NCI-H2029 (cell line): Measurements from ENCODE around the gene MOK.

ENCODE experiments used
- DNase-seq: peaks from one replicate; lab custom pipeline; 2025; lab: John Stamatoyannopoulos, UW

Gene MOK

DNA sequence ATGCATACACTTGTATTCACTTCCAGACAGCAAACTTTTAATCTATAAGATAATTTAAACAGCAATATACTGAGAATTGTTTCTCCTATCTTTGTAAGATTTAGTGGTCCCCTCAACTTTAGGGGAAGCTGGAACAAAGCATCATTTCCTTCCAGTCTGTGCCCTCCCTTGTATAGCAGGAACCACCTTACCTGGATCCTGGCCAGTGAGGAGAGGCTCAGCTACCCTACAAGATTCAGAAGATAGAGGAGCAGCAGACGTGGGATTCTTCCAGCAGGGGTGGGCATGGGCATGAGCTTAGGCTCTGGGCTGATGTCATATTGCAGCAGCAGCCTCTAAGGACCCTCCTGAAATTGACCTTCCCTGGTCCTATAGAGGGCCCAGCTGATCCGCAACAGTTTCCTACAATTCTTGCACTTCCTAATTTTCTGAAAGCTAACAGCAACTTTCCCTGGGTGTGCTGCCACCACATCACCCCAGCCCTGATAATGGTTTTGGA is 21.3 kb downstream of the MOK start:
- DNase-seq: no peak

DNA sequence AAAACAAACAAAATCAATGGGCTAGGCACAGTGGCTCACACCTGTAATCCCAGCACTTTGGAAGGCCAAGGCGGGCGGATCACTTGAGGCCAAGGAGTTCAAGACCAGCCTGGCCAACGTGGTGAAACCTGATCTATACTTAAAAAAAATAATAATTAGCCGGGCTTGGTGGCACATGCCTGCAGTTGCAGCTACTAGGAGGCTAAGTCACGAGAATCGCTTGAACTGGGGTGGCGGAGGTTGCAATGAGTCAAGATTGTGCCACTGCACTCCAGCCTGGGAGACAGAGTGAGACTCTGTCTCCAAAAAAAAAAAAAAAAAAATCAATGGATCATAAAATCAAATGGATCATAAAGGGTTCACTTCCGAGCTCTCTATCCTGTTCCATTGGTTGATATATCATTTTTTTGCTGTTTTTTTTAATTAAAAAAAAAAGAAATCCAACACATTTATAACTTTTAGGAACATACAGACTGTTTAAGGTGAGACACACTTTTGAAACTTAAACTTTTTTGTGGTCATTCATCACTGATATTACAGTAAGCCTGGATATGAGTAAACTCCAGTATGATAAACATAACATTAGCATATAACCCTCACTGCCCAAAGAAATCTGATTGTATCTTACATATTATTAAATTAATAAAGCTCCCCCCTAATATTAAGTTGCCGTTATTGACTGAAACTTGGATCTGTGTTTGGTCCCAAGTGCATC is 22.1 kb downstream of the MOK start:
- no peak for DNase-seq

DNA sequence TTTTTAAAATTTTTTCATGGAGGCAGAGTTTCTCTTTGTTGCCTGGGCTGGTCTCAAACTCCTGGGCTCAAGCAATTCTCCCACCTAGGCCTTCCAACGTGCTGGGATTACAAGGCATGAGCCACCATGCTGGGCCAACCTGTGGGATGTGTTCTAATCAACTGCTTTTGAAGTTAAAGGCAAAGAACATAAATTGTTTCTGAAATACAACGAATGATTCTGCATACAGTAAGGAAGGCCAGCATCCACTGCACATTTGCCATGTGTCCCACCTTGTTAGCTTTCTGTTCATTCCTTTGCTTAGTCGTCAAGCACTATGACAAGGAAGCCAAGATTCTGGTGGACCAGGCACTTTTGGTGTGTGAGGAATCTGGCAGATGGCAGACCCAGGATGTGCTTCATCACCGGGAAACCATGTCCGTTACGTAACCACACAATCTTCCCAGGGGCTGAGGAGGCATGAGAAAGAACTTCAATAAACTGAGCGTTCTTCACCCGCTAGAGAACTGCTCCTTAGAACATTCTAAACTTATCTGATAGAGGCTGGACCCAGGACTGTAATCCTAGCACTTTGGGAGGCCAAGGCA is 24.5 kb downstream of the MOK start:
- DNase-seq: no peak

DNA sequence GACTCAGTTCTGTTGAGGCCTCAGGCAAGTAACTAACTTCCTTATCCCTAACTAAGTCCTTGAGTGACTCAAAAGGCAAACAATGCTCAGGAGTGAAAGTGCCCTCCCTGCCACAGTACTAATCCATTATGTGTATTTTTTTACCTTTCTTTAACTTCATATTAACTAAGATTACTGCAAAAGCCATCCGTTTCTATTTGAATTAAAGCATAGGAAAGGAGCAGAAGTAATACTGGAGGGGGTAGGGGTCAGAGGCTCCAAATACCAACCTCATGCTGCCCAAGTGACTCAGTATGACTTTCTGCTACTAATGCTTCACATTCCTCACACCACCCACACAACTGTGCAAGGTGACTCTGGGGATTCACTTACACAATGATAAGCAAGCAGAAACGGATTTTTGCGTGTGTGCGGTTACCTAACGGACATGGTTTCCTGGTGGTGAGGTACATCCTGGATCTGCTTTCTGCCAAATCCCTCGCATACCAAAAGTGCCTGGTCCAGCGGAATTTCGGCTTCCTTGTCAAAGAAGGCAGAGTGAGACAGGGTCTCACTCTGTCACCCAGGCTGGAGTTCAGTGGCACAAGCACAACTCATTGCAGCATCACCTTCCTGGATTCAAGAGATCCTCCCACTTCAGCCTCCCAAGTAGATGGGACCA is 25.1 kb downstream of the MOK start:
- no peak for DNase-seq

DNA sequence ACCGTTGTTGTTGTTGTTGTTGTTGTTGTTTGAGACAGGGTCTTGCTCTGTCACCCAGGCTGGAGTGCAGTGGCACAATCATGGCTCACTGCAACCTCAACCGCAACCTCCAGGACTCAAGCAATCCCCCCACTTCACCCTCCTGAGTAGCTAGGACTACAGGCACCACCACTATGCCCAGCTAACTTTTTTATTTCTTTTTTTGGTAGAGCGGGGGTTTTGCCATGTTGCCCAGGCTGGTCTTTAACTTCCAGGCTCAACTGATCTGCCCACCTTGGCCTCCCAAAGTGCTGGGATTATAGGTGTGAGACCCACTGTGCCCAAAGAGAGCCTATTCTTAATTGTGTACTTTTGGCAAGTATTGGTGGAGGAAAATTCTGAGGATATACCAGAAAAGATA is 25.7 kb downstream of the MOK start:
- DNase-seq: no peak

DNA sequence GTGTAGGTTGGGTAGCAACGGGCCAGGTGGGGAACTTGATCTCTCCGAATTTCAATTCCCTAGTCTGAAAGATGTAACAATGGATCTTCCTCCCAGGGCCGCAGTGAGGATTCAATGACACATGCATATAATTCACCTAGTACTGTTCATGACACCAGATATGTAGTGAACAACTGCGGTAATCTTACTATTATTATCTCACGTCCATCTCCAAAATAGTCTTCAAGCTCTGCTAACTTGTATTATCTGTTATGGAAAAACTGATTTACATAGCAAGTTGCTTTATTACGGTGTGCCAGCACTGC is 26.4 kb downstream of the MOK start:
- DNase-seq: no peak

DNA sequence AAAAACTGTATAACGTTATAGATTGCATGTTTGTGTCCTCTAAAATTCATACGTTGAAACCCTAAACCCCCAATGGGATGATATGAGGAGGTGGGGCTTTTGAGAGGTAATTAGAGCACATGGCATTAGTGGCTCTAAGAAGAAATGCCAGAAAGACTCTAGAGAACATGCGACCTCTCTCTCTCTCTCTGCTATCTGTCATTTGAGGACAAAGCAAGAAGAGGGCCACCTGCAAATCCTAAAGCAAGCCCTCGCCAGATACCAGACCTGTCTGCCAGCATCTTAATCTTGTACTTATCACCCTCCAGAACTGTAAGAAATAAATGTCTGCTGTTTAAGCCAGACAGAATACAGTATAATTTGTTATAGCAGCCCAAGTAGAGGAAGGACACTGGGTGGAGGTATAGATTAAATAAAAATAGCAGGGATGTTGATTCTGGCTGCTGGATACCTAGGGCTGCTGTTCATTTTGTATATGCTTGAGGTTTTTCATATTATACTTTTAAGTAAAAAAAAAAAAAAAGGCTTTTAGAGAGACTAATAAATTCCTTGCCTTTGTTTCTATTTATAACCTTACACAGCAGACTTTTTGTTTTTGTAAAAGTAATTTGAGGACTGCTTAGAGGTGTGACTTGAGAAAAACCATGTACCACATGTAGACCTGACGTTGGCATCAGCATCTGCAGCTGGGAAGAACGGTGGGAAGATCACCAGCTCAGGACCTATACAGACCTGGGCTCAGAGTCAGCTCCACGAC is 26.9 kb downstream of the MOK start:
- DNase-seq: no peak

DNA sequence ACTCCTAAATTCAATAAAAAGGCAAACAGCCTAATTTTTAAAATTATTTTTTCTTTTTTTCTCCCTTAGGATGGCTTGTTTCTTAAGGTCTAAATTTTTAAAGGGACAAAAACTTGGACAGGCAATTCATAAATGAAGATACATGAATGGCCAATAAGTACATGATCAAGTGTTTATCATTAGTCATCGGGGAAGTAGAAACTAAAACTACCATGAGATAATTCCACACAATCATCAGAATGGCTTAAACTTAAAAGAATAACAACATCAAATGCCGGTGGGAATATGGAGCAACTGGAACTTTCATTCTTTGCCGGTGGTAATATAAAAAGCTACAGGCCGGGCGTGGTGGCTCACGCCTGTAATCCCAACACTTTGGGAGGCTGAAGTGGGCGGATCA is 29.1 kb downstream of the MOK start:
- no peak for DNase-seq

DNA sequence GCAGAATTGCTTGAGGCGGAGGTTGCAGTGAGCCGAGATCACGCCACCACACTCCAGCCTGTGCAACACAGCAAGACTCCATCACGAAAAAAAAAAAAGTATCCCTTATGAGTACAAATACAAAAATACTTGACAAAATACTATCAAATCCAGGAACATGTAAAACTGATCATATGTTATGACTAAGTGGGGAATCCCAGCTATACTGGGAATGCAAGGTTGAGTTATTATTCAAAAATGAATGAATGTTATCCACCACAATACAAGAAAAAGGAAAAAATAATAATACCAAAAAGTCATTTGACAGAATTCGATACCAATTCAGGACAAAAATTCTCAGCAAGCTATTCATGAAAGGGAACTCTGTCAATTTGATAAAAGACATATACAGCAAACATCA is 32.6 kb downstream of the MOK start:
- no peak for DNase-seq

DNA sequence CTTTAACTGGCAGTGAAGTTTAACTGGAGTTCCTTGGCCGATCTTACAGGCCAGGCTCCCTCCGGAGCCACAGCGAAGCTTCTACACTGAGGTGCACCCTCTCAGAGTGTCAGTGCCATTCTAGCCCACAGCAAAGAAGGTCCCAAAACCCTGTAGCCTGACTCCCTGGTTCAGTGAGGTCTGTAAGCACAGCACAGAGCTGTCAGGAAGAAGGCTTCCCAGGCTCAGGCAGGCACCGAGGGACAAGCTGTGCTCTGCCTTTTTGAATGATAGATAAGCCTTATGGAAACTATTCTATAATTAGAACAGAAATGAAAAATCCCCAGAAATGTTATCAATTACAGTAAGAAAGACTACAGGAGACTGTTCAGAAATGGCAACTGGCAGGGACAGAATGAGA is 40.2 kb downstream of the MOK start:
- no peak for DNase-seq

DNA sequence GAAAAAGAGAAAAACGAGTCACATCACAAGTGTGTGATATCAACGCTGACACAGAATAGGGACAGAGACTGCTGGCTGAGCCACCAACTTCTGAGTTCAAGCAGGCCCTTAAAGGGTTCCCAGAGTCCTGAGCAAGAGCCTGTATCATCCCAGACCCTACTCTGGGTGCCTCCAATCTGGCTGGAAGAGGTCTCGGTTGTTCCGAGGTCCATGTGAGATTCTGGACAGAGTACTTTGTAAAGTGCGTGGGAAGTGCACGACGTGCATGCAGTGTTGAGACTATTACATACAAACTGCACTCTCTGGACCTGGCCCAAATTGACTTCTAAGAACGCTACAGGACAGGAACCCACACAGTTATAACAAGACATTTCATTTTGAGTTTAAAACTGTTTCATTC is 40.6 kb downstream of the MOK start:
- DNase-seq: no peak

DNA sequence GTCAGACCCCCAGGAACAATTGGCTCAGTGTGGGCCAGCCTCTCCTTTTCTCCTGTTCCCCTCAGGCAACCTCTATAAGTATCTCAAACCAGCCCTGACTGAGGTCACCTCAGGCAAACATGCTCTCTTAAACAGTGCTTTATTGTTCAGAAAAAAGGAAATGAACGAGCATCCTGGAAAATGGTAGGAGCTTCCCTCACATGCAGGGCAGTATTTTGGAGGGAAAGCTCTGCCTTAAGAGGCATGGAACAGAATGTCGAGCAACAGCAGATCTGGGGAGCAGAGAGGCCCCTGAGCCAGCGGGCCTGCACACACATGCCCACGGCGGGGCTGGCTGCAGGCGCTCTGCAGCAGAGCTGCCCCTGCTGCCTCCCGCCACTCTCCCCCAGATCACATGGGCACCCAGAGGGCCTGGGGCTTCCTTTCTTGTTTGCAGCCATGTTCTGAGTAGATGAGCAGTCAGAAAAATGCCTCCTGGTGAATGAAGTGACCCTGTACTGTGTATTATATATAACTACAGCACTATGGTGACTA is 42.0 kb downstream of the MOK start:
- no peak for DNase-seq

DNA sequence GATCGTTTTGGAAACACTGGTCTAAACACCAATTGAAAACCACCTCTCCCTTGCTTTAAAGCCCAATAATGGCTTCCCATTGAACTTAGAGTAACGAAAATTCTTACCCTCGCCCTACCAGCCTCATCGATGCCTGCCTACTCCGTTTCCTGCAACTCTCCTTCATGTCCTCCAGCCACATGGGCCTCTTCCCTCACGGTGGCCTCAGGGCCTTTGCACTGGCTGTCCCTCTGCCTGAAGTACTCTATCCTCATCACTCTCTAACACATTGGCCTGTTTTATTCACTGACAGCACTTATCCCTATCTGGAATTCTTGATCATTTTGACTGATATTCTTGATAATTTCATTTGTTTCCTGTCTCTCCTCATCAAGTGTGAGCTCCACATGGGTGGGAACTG is 46.8 kb downstream of the MOK start:
- DNase-seq: no peak

DNA sequence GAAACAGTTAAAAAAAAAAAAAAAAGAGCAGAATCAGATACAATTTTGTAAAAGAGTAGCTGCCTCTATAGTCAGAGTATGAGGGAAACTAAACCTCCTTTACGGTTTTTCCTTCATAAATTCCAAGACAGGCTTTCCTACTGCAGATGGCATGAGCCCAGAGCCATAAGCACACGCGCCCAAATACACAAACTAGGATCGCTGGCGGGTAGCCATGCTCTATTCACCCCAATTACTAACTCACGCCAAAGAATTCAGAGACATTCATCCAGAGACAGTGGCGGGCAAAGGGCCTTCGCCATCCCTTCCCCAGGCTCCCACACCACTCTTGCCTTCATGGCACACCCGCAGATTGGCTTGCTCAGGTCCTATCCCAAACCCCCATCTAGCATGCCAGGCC is 48.2 kb downstream of the MOK start:
- DNase-seq: no peak

DNA sequence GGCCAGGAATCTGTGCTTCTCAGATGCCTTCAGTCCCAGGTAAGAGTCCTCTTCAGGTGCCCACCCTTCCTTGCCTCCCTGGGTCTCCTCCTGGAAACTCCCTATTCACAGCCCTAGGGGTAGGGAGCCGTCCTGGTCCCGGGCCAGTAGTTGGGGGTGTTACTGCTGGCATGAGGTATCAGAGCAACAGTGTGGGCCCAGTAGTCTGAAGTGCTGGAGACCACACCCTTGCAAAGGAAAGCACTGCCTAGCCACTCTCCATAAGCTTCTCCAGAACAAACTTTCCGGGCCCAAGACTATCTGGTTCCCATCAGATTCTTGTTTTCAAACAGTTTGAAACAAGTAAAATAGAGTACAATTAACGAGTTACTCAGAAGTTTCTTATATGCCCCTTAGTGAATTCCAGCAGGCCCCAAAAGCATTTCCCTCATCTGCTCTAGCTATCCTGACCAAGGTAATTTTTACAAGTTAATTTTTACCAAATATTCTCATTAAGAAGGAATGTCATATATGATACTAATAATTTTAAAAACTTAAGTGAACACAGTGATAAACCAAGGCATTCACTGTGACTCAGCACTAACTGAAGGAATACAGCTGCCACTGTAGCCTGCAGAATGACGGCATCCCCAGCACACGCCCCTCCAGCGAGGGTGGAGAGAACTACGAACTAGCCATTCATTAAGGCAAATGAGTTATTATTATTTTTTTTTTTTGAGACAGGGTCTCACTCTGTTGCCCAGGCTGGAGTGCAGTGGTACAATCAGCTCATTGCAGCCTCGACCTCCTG is 49.4 kb downstream of the MOK start:
- no peak for DNase-seq

DNA sequence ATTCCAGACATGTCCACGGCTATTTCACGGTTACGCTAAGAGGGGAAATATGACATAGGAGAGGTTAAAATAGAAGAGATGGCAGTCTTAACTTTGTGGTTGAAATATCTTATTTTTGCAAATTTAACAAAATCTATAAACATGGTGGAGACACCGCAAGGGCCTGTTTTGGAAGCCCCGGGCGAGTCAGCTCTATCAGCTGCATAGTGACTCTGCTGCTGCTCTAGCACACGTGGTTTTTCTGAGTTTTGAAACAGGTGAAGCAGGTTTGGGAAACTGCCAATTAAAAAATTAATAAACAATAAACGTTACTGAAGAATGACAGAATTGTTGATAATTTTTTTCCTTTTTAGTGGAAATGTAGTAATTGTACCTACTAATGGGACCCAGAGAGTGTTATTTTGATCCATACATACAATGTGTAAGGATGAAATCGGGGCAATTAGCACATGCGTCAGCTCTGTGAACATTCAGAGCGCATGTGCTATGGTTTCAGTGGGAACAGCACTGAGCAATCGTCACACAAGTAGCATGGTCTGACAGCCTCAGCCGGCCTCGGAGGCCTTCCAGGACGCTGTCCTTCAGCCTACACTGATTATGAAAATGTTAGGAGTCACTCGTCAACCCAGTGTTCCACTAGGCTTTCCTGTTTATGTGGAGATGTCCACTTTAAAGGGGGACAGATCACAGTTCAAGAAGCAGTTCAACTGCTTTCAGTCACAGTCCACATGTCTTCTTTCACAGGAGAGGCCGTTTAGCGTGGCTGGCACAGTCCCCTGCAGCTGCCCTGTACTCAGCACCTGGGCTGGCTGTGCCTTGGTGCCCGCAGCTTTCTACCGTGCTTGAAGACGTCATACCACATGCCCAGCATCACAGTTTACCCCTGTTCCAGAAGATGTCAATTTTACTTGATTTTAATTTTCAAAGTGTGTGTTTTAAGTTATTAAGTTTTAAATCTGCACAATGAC is 51.8 kb downstream of the MOK start:
- DNase-seq: no peak

DNA sequence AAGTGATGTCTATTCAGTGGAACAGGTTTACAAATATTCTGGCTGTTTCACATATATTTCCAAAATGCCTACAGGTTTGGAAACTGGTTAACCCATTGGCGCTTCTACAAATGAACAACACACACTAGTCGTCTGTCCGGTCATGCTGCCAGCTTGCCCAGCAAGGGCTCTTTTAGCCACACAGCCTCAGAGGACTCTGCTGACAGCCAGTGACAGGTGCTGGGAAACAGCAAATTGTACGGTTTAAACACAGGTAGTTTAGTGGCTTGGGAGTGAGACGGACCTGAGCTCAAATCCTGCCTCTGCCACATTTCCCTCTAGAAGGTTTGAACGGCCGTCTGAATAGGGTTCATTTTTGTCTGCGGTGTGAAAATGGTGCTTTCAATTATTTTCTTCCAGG is 53.8 kb downstream of the MOK start:
- no peak for DNase-seq

DNA sequence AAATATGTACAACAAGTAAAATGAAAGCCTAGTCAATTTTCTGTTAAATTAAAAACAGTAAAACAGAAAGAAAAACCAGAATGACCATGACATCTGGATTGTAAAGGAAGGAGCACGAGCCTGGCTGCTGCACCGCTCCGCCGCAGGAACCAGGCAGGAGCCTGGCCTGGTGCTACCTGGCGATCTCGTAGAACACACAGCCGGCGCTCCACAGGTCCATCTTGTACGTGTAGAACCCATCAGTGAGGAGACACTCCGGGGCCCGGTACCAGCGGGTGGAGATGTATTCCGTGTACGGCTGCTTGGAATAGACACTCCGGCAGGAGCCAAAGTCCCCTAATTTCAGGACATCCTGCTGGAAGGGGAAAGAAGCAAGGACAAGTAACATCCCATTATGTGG is 54.3 kb downstream of the MOK start:
- DNase-seq: no peak

DNA sequence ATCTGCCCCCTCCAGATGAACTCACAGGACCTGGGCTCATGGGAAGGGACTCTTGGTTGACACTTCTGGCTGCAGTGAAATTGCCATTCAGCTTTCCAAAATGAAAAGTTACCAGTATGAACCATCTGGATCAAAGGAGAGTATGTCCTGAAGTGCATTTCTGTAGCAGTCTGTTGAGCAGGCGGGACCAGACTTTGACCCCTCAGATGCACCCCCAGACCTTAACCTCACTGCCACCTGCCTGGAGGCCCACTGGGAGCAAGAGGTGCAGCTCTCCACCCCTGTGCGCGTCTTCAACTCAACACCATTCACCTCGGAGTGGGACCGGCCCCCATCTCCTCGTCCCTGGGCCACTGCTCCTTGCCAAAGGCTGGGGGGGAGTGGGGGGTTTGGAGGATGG is 55.0 kb downstream of the MOK start:
- DNase-seq: no peak

DNA sequence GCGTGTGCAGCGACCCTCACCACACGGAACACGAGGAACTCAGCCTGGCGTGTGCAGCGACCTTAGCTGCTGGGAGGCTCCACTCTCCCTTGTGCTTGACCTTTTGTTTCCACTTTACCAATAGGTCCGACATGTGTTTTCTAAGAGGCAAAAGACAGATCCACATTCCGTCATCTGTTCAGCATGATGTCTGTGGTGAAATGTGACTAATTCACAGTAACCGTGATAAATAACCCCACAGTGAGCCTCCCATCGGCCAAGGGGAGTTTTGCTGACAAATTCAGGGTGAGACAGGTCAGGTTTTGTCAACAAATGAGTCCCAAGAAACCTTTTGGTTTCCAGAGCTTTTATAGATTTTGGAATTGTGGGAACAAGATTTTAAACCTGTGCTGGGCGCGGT is 55.9 kb downstream of the MOK start:
- DNase-seq: no peak

DNA sequence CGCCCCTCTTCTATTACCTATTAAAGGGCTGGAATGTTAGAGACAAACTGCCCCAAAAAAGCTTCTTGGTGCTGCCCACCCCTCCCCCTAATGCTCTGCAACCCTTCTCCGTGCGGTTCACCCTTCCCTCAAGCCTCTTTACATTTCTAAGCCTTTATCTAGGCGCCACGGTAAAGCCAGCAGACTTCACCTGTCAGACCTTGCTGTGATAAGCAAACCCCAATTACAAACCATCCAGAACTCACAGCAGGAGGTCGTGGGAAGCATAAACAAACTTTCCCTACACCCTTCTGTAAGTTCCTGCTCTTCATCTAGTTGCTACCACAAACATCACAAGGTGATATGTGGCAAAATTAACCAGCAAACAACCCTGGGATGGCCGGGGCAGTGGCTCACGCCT is 56.8 kb downstream of the MOK start:
- no peak for DNase-seq
